GOT3 (cell line): ENCODE data around the gene EHMT1.
"Not testable (repeated sequence)": the region's sequence is repeated elsewhere in the genome, so short reads cannot be mapped to it uniquely, and the experiment has no call there.

ENCODE experiments used
- DNase-seq: peaks from one replicate; lab custom pipeline; 2025; ENCODE audit warnings: mixed read lengths; lab: John Stamatoyannopoulos, UW

The EHMT1 gene

GRCh38 chr9:137694962-137695875 lies 76.4 kb downstream of the EHMT1 start:
- DNase-seq, result no peak

DNA sequence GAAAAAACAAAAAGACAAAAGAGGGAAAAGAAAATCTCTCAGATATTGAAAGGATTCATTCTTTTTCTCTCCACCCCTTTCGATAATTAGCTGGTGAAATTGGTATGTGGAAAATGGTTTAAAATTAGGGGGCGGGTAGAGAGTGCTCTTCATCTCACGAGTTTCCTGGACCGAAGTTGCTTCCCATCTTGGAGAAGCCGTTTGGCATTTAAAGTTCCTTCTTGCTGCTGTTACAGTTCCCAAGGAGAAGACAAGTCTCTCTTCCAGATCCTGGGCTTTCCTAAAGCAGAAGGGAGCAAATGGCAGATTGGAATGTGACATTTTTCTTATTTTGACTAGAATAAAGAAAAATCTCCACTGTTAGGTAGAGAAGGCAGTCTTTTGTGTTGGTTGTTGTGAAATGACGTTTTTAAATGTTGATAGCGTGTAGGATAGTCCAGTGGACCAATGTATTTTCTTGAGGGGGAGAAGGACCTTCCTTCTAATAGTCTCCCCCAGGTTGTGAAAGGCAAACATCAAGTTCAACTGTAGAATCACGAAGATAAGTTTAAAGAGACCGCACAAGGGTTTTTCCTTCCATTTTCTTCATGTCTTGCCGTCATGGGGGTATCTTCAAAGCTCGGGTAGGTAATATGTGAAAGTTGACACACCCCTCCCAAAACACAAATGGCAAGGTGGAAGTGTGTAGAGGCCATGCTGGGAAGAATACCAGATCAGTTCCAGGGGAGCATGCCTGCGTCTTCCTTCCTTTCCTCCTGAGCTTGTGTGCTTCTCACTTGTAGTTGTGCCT lies 77.5 kb downstream of the EHMT1 start:
- DNase-seq, result no peak

DNA sequence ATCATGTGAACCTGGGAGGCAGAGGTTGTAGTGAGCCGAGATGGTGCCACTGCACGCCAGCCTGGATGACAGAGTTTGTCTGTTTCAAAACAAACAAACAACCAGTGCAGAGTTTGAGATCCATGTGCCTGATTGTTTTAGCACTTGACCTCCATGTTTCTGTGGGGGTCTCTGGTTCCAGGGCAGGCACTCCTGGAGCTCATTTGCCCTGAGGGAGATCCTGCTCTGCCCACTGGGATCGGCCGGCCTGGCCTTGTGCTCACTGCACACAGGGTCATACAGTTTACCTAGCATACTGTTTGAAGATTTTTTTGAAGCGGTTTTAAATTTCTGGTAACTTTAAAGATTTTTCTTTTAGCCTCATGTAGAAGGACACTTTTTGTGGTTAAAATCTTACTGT lies 78.4 kb downstream of the EHMT1 start:
- DNase-seq, result no peak

GRCh38 chr9:137697832-137698231 lies 79.0 kb downstream of the EHMT1 start:
- no peak for DNase-seq

- DNase-seq, result no peak
Observed at GRCh38 chr9:137700911-137701310, 82.1 kb downstream of the EHMT1 start.

- DNase-seq, result no peak
Observed at GRCh38 chr9:137702615-137703379, 84.0 kb downstream of the EHMT1 start.

- DNase-seq, result no peak
Observed at GRCh38 chr9:137703842-137704508, 85.2 kb downstream of the EHMT1 start.

DNA sequence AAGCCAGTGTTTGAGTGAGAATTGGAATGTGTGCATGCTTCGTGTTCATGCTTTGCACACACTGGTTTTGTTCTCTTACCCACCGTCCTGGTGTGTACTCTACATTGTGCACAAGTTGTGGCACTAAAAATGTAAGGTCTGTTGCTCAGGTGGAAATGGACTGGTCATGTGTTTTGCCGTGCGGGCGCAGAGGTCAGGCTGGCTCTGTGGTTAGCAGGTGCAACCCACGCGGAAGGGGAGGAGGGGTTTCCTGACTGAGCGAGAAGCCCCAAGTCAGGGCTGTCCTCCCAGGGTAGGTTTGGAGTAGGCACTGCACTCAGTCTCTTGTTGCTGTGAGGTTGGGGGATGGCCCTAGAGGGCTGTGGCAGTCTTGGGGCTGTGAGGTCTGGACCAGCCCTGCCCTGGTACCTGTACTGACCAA lies 86.6 kb downstream of the EHMT1 start:
- no peak for DNase-seq

- no peak for DNase-seq
Observed at GRCh38 chr9:137705906-137706305, 87.1 kb downstream of the EHMT1 start.

- no peak for DNase-seq
Observed at GRCh38 chr9:137707361-137707760, 88.6 kb downstream of the EHMT1 start.

GRCh38 chr9:137708590-137709284 lies 89.9 kb downstream of the EHMT1 start:
- no peak for DNase-seq

GRCh38 chr9:137709411-137710101 lies 90.8 kb downstream of the EHMT1 start:
- no peak for DNase-seq

- no peak for DNase-seq
Observed at GRCh38 chr9:137710704-137711103, 91.9 kb downstream of the EHMT1 start.

DNA sequence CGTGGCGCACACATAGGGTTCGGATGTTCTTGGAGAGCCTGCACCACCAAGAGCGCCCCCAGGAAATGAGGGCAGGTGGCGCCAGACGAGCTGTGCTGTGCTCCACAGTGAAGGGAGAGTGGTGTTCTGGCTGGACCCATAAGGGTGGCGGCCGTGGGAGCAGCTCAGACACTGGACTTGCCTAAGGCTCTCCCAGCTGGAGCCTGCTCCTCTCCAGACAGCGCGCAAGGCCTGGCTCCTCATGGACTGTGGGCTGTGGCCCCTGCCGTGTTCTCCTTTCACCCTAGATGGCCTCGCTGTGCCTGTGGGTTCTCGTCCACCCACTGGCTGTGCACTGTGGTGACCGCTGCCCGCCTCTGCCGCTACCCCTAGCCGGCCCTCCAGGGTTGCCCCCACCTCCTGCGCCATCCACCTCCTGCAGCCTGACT lies 92.9 kb downstream of the EHMT1 start:
- DNase-seq, result no peak

GRCh38 chr9:137715321-137715720 lies 96.5 kb downstream of the EHMT1 start:
- DNase-seq, result no peak

GRCh38 chr9:137715866-137716693 lies 97.3 kb downstream of the EHMT1 start:
- not testable (repeated sequence) for DNase-seq

DNA sequence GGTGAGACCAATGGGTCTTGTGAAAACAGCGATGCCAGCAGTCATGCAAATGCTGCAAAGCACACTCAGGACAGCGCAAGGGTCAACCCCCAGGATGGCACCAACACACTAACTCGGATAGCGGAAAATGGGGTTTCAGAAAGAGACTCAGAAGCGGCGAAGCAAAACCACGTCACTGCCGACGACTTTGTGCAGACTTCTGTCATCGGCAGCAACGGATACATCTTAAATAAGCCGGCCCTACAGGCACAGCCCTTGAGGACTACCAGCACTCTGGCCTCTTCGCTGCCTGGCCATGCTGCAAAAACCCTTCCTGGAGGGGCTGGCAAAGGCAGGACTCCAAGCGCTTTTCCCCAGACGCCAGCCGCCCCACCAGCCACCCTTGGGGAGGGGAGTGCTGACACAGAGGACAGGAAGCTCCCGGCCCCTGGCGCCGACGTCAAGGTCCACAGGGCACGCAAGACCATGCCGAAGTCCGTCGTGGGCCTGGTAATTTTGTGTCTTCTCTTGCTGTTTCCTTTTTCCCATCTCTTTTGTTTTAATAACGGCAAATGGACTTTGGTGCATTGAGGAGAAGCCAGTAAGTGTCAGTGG lies 98.0 kb downstream of the EHMT1 start:
- no peak for DNase-seq

- DNase-seq, result no peak
Observed at GRCh38 chr9:137717776-137718327, 99.0 kb downstream of the EHMT1 start.

DNA sequence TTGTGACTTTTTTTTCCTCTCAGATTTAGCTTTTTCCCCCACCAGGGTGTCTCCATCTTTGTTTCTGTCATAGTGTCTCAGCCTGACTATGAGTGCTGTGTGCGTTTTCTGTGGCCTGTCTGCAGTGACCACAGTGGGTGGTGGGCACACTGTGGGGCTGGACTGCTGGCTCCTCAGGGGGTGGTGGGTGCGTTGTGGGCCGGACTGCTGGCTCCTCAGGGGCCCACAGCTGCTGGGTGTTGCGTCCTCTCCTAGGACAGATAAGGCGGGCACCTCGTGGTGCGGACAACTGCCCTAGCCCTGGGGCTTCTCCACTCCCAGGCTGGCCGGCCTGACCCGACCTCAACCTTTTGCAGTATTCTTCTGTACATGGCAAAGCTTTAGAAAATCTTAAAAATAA lies 100.4 kb downstream of the EHMT1 start:
- DNase-seq, result no peak
